A172 (cell line): ENCODE data around the gene TPM2. TPM values are rescaled to one million over a fixed set of nuclear protein-coding genes. Genes with fewer than 3 reads are reported as not detected.
"Not testable (repeated sequence)": the region's sequence is repeated elsewhere in the genome, so short reads cannot be mapped to it uniquely, and the experiment has no call there.

Experiments
- DNase-seq: peaks from one replicate; pipeline ENCODE4 v3.0.0-alpha.2; 2015; ENCODE audit warnings: low spot score
- total RNA-seq: library from RNA; depleted of rRNA; stranded (reverse); fragments of >200 nt; shearing (Covaris generic); gene quantifications from 2 replicates; pipeline ENCODE4 v1.2.3, GENCODE V29; 2014

TPM2 gene
- total RNA-seq, 1 experiment from 2014 or later, result 447 TPM

- DNase-seq, result no peak
Measured at GRCh38 chr9:35656348-35656747, 33.4 kb downstream of the TPM2 start.

- DNase-seq, result no peak
Measured at GRCh38 chr9:35653611-35654010, 36.1 kb downstream of the TPM2 start.

- no peak for DNase-seq
Measured at GRCh38 chr9:35652829-35653209, 36.9 kb downstream of the TPM2 start.

- no peak for DNase-seq
Measured at GRCh38 chr9:35651956-35652828, 37.5 kb downstream of the TPM2 start.

GRCh38 chr9:35650341-35651158, 39.2 kb downstream of the TPM2 start, which contains the start of gene SIT1:
Gene SIT1, minus strand, starts transcription at chr9:35650931. Its CDS starts 78 bp downstream, at chr9:35650853.
- no peak for DNase-seq

GRCh38 chr9:35649431-35650340, 40.0 kb downstream of the TPM2 start:
- no peak for DNase-seq

GRCh38 chr9:35646533-35647265, 43.0 kb downstream of the TPM2 start:
- DNase-seq, result peak; percentile 66

GRCh38 chr9:35646153-35646532, 43.6 kb downstream of the TPM2 start:
- no peak for DNase-seq

- DNase-seq, result not testable (repeated sequence)
Measured at GRCh38 chr9:35645736-35646135, 44.0 kb downstream of the TPM2 start.

- DNase-seq, result no peak
Measured at GRCh38 chr9:35643046-35643445, 46.7 kb downstream of the TPM2 start.

GRCh38 chr9:35641478-35641877, 48.2 kb downstream of the TPM2 start:
- not testable (repeated sequence) for DNase-seq

- DNase-seq, result not testable (repeated sequence)
Measured at GRCh38 chr9:35640431-35640830, 49.3 kb downstream of the TPM2 start.

- DNase-seq, result no peak
Measured at GRCh38 chr9:35639631-35640030, 50.1 kb downstream of the TPM2 start.

GRCh38 chr9:35639225-35639624, 50.5 kb downstream of the TPM2 start:
- DNase-seq, result not testable (repeated sequence)

- not testable (repeated sequence) for DNase-seq
Measured at GRCh38 chr9:35638751-35639150, 51.0 kb downstream of the TPM2 start.

GRCh38 chr9:35637427-35637955, 52.2 kb downstream of the TPM2 start:
- not testable (repeated sequence) for DNase-seq

- DNase-seq, result not testable (repeated sequence)
Measured at GRCh38 chr9:35636877-35637246, 52.9 kb downstream of the TPM2 start.

- DNase-seq, result no peak
Measured at GRCh38 chr9:35636135-35636876, 53.4 kb downstream of the TPM2 start.

- DNase-seq, result no peak
Measured at GRCh38 chr9:35635730-35636129, 54.0 kb downstream of the TPM2 start.
